ENCODE results near the gene MTCL3.

MTCL3 gene

DNA sequence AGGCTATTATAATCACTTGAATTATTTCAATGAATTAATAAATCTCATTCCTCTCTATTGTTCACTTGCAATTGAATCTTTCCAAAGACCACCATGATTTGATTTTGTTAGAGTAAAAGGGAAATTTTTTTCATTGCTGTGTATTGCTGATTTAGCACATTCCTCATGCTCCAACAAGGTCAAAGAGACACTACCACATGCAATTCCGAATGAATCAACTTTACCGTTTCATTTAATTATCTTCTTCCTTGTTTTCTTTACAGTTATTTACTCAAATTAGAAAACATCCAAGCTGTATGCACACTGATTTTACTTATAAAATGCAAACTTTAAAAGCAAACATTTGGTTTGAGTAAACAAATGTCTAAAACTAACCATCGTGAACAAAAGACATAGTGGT lies 60.9 kb downstream of the MTCL3 start:
- peak overlapping the region; percentile 78 for H3K27ac ChIP-seq
- DNase-seq (no peak), ATAC-seq (no peak)
- H3K4me1 ChIP-seq: peaks cover 16% of the 10 kb centered on the region
- TF ChIP-seq, protein P1, sequence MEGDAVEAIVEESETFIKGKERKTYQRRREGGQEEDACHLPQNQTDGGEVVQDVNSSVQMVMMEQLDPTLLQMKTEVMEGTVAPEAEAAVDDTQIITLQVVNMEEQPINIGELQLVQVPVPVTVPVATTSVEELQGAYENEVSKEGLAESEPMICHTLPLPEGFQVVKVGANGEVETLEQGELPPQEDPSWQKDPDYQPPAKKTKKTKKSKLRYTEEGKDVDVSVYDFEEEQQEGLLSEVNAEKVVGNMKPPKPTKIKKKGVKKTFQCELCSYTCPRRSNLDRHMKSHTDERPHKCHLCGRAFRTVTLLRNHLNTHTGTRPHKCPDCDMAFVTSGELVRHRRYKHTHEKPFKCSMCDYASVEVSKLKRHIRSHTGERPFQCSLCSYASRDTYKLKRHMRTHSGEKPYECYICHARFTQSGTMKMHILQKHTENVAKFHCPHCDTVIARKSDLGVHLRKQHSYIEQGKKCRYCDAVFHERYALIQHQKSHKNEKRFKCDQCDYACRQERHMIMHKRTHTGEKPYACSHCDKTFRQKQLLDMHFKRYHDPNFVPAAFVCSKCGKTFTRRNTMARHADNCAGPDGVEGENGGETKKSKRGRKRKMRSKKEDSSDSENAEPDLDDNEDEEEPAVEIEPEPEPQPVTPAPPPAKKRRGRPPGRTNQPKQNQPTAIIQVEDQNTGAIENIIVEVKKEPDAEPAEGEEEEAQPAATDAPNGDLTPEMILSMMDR (IDR thresholded peaks at IDR 0.05): no peak
- peak overlapping the region; percentile 53 for H3K4me3 ChIP-seq
- no peaks in the 10 kb centered on the region for H3K36me3 ChIP-seq
- intact Hi-C loops (cut with DNase I): loop anchor here (10.0 kb wide), 1 partner anchor 153 kb away; no protein-coding TSS in a partner anchor
- H3K9me3 ChIP-seq: no peaks in the 10 kb centered on the region
- no peaks in the 10 kb centered on the region for H3K27me3 ChIP-seq (ENCODE audit: low read depth)

DNA sequence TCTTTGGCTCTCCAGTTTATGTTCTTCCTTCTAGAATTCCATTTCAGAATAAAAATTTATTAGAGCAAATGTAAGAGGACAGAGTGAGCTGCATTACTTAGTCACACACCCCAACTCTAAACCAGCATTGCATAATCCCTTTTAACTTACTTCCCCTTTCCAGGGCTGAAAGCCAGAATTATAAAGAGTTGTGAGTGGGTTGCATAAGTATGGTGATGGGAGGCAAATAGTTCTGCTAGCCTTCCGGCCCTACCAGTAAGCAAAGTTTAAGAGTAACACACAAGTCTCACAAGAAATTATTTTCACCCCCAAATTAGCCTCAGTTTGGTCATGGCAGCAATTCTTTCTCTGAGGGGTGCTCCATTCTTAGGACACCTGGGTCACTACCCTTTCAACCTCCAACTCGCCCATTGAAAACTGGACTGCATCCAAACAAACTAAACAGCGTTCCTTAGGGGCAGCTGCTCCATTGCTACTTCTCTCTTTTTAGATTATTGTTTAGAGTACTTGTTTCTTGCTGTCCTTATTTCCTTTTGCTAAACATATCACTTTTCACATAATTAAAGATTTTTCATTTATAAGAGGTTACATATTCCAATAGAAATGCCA lies 61.6 kb downstream of the MTCL3 start:
- Histone ChIP-seq H3K27ac (peak overlapping the region; percentile 78), H3K4me1 (peaks cover 16% of the 10 kb centered on the region), H3K4me3 (peak overlapping the region; percentile 53), H3K9me3 (no peaks in the 10 kb centered on the region), H3K36me3 (no peaks in the 10 kb centered on the region), H3K27me3 (ENCODE audit: low read depth) (no peaks in the 10 kb centered on the region)
- TF ChIP-seq, protein P1 (IDR thresholded peaks at IDR 0.05): no peak
- no peak for DNase-seq
- ATAC-seq: peak; percentile 87 to 91
- intact Hi-C loops (cut with DNase I): loop anchor here (10.0 kb wide), 1 partner anchor 153 kb away; no protein-coding TSS in a partner anchor

DNA sequence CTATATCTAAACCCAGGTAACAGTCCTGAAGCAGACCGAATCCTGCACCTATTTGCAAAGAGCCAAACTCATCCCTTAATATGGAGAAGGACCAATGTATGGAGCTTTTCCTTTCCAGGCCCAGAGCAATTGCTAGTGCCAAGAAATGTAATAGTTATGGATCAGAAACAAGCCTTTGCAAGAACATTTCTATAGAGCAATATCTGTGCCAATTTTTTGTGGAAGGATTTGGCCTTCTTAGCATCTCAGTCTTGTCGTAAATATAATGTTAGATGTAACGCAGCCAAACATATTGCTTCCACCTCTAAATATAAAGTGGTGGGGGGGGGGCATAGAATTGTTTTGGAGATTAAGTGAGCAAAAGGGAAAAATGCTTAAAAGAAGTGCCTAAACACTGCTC lies 62.7 kb downstream of the MTCL3 start:
- Histone ChIP-seq H3K4me3 (peak overlapping the region; percentile 53), H3K27me3 (ENCODE audit: low read depth) (no peaks in the 10 kb centered on the region), H3K4me1 (peaks cover 16% of the 10 kb centered on the region), H3K36me3 (peaks cover 4% of the 10 kb centered on the region), H3K9me3 (no peaks in the 10 kb centered on the region), H3K27ac (peak overlapping the region; percentile 78)
- ATAC-seq (no peak), DNase-seq (no peak)
- intact Hi-C loops (cut with DNase I): loop anchor here (10.0 kb wide), 1 partner anchor 152 kb away; no protein-coding TSS in a partner anchor
- TF ChIP-seq, protein P1 (IDR thresholded peaks at IDR 0.05): no peak

DNA sequence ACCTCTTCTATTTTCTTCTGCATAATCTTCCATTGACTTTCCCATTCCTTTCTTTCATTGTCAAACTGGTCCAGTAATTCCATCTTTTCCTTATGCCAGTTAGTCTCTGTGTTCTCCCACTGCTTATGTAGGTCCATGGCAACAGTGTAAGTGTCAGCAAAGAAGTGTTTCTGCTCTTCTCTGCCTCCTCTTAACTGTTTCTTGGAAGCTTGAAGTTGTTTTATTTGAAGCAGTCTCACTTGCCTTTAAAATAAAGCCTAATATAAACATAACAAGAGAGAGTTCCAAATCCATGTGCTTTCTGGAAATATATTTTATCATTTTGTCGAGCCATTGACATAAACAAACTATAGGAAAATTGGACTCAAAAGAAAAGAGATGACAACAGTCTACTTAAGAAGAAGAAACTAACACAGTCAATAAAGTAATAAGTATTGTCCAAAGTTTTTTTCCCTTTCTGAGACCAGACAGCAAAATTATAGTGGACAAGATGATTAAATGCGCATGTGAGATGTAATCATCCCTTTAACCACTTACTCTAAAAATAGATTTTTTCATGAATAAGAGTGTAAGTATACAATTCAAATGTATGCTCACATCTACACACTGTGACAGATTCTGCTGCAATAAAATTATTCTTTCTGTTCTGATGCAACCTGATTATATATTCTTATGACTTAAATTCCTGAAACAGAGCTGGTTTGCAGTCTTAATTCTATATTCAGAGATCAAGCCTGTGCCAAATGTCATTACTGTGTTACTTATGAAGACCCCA lies 65.1 kb downstream of the MTCL3 start:
- Histone ChIP-seq H3K27ac (no peak overlapping the region), H3K9me3 (no peaks in the 10 kb centered on the region)
- DNase-seq: no peak

DNA sequence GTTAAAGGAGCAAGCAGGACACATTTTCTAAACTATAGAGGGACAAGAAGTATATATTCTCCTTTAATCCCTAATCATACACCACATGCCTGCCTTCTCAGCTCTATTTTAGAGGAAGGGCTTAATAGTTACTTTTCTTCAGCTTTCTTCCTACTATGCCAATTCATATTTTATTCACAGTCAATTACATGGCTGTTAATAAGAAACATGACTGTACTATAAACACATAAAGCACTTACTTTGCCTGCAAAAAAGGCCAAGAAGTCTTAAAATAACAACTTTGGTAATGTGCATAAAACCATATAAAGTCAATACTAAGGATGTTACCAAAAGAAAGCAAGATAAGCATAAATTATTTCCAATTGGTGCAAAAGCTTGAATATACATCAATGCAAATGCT lies 66.3 kb downstream of the MTCL3 start:
- no peaks in the 10 kb centered on the region for H3K27me3 ChIP-seq (ENCODE audit: low read depth)
- no peak overlapping the region for H3K4me3 ChIP-seq
- H3K4me1 ChIP-seq: peaks cover 12% of the 10 kb centered on the region
- no peaks in the 10 kb centered on the region for H3K9me3 ChIP-seq
- peaks cover 30% of the 10 kb centered on the region for H3K36me3 ChIP-seq
- H3K27ac ChIP-seq: no peak overlapping the region
- intact Hi-C loops (cut with DNase I): loop anchor here (10.0 kb wide), 1 partner anchor 148 kb away; no protein-coding TSS in a partner anchor
- no peak for DNase-seq
- ATAC-seq: no peak
- TF ChIP-seq, protein P1 (IDR thresholded peaks at IDR 0.05): no peak

More for the DNA sequence above, 65.1 kb downstream of the MTCL3 start:
- no peak overlapping the region for H3K4me3 ChIP-seq
- no peak for ATAC-seq
- H3K27me3 ChIP-seq (ENCODE audit: low read depth): no peaks in the 10 kb centered on the region
- intact Hi-C loops (cut with DNase I): loop anchor here (10.0 kb wide), 1 partner anchor 149 kb away; no protein-coding TSS in a partner anchor
- TF ChIP-seq, protein P1 (IDR thresholded peaks at IDR 0.05): no peak
- peaks cover 16% of the 10 kb centered on the region for H3K4me1 ChIP-seq
- peaks cover 22% of the 10 kb centered on the region for H3K36me3 ChIP-seq
